Activated T-helper 2 cell treated with anti-CD3 and anti-CD28 coated beads, Interferon-gamma antibody, Interleukin-2, Interleukin-4, amounts not matched to agents 10 μg/mL and 5 μg/mL and 100 μg/mL, durations not matched to agents 14 hours and 24 hours and 36 hours (primary cell): ENCODE measurements around the gene SPIC. TPM values are rescaled to one million over a fixed set of nuclear protein-coding genes. Genes with fewer than 3 reads are reported as not detected.
"Not testable (repeated sequence)": the region's sequence is repeated elsewhere in the genome, so short reads cannot be mapped to it uniquely, and the experiment has no call there.

Experiments used
- DNase-seq: peaks from one replicate; pipeline ENCODE4 v3.0.0; 2021; ENCODE audit warnings: low spot score
- H3K27ac Mint-ChIP-seq: one replicate; pipeline ENCODE4 v1.8.0; 2021; ENCODE audit warnings: mixed read lengths
- H3K27me3 Mint-ChIP-seq: one replicate; pipeline ENCODE4 v1.8.0; 2021; ENCODE audit warnings: low read depth, mixed read lengths
- H3K36me3 Mint-ChIP-seq: one replicate; pipeline ENCODE4 v1.8.0; 2021; ENCODE audit warnings: low read depth, mixed read lengths
- H3K4me1 Mint-ChIP-seq: one replicate; pipeline ENCODE4 v1.8.0; 2021; ENCODE audit warnings: low read depth, mixed read lengths
- H3K4me3 Mint-ChIP-seq: one replicate; pipeline ENCODE4 v1.8.0; 2021; ENCODE audit warnings: low read depth, mild to moderate bottlenecking, moderate library complexity, mixed read lengths
- H3K9me3 Mint-ChIP-seq: one replicate; pipeline ENCODE4 v1.8.0; 2021; ENCODE audit warnings: mixed read lengths
- intact Hi-C: fragments of 100-400 bp; cut with micrococcal nuclease; formaldehyde crosslinking; loops from one replicate; pipeline ENCODE4 v1.15.1; 2023
- total RNA-seq: library from RNA; stranded (reverse); gene quantifications from 2 replicates; pipeline ENCODE4 v1.2.3, GENCODE V29; 2022

The SPIC gene
- total RNA-seq, result not detected in 2 replicates

GRCh38 chr12:101474711-101475386 is at the start of gene SPIC:
SPIC (plus strand) TSS chr12:101475336; CDS start chr12:101476905, 1,569 bp downstream.
- intact Hi-C loops, result no loop called here
- DNase-seq, result no peak
- peaks cover 10% of the 10 kb centered on the region for H3K27me3 Mint-ChIP-seq

DNA sequence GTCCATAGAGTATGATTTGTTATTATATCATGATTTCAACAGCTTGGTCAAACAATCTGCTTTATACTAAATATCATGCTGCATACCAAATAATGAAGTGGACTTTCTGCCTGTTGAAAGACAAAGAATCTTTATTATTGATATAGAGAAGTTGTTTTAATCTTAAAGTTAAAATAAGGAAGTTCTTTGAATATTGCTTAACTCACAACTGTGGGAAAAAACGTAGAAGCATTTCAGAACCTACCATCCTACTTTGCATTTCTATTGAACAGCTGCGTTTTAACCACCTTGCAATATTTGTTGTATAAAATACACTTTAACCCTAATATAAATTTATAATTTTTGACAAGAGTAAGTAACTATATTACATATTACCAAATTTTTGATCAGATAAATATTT is 44.7 kb upstream of the SPIC start:
- H3K9me3 Mint-ChIP-seq, result no peaks in the 10 kb centered on the region
- H3K4me1 Mint-ChIP-seq, result no peaks in the 10 kb centered on the region
- DNase-seq, result no peak
- H3K36me3 Mint-ChIP-seq, result no peaks in the 10 kb centered on the region
- intact Hi-C loops, result no loop called here
- H3K4me3 Mint-ChIP-seq, result no peak overlapping the region
- H3K27me3 Mint-ChIP-seq, result peaks cover 2% of the 10 kb centered on the region
- H3K27ac Mint-ChIP-seq, result no peak overlapping the region

More at GRCh38 chr12:101474711-101475386, at the start of gene SPIC:
- Mint-ChIP-seq H3K4me3 (no peak within 1 kb of the TSS), H3K9me3 (no peaks in the 10 kb centered on the region), H3K27ac (no peak within 1 kb of the TSS), H3K36me3 (no peaks in the 10 kb centered on the region), H3K4me1 (no peaks in the 10 kb centered on the region)

GRCh38 chr12:101436136-101436535 is 39.0 kb upstream of the SPIC start:
- H3K4me3 Mint-ChIP-seq, result no peak overlapping the region
- no peaks in the 10 kb centered on the region for H3K4me1 Mint-ChIP-seq
- no peak overlapping the region for H3K27ac Mint-ChIP-seq
- intact Hi-C loops, result no loop called here
- no peaks in the 10 kb centered on the region for H3K9me3 Mint-ChIP-seq
- no peak for DNase-seq
- no peaks in the 10 kb centered on the region for H3K36me3 Mint-ChIP-seq
- H3K27me3 Mint-ChIP-seq, result peaks cover 3% of the 10 kb centered on the region

GRCh38 chr12:101439236-101439635 is 35.9 kb upstream of the SPIC start:
- H3K27me3 Mint-ChIP-seq, result peaks cover 5% of the 10 kb centered on the region
- no peaks in the 10 kb centered on the region for H3K36me3 Mint-ChIP-seq
- no peaks in the 10 kb centered on the region for H3K4me1 Mint-ChIP-seq
- no peak for DNase-seq
- H3K4me3 Mint-ChIP-seq, result no peak overlapping the region
- H3K27ac Mint-ChIP-seq, result no peak overlapping the region
- H3K9me3 Mint-ChIP-seq, result no peaks in the 10 kb centered on the region
- intact Hi-C loops, result no loop called here

GRCh38 chr12:101441461-101442224 is 33.5 kb upstream of the SPIC start:
- intact Hi-C loops, result no loop called here
- peaks cover 5% of the 10 kb centered on the region for H3K27me3 Mint-ChIP-seq
- H3K4me3 Mint-ChIP-seq, result no peak overlapping the region
- no peak for DNase-seq
- H3K27ac Mint-ChIP-seq, result no peak overlapping the region
- no peaks in the 10 kb centered on the region for H3K36me3 Mint-ChIP-seq
- no peaks in the 10 kb centered on the region for H3K4me1 Mint-ChIP-seq
- H3K9me3 Mint-ChIP-seq, result no peaks in the 10 kb centered on the region

- H3K4me1 Mint-ChIP-seq, result peaks cover 4% of the 10 kb centered on the region
- H3K27me3 Mint-ChIP-seq, result no peaks in the 10 kb centered on the region
- no peak overlapping the region for H3K27ac Mint-ChIP-seq
- no peak overlapping the region for H3K4me3 Mint-ChIP-seq
- peaks cover 5% of the 10 kb centered on the region for H3K9me3 Mint-ChIP-seq
- no peak for DNase-seq
- no peaks in the 10 kb centered on the region for H3K36me3 Mint-ChIP-seq
- intact Hi-C loops, result no loop called here
These were observed 19.5 kb upstream of the SPIC start for GRCh38 chr12:101455685-101456084.

DNA sequence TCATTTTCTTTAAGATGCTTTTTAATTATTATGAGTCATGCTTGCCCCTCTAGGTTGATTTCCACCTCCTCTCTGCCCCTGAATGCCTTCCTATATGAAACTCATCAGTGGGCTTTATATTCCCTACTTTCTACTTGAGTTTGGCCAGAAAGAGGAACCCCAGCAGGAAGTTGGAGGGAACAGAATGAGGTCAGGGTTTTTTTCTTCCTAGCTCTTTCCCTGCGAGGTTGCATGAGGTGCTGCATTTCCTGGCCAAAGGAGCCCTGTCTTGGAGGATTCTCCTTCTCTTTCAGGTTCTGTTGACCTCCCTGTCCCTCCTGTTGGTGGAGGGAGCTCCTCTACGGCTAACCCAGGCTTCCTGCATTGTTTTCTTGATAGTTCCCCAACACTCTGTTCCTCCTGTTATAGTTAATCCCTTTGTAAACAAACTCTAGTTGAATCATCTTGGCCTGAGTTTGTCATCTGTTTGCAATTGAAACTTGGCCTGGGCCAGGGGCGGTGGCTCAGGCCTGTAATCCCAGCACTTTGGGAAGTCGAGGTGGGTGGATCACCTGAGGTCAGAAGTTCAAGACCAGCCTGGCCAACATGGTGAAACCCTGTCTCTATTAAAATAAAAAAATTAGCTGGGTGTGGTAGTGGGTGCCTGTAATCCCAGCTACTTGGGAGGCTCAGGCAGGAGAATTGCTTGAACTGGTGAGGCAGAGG is 15.3 kb upstream of the SPIC start:
- Mint-ChIP-seq H3K4me1 (peaks cover 4% of the 10 kb centered on the region), H3K27ac (no peak overlapping the region), H3K27me3 (no peaks in the 10 kb centered on the region), H3K4me3 (no peak overlapping the region), H3K9me3 (peaks cover 5% of the 10 kb centered on the region), H3K36me3 (no peaks in the 10 kb centered on the region)
- intact Hi-C loops, result no loop called here
- DNase-seq, result no peak

DNA sequence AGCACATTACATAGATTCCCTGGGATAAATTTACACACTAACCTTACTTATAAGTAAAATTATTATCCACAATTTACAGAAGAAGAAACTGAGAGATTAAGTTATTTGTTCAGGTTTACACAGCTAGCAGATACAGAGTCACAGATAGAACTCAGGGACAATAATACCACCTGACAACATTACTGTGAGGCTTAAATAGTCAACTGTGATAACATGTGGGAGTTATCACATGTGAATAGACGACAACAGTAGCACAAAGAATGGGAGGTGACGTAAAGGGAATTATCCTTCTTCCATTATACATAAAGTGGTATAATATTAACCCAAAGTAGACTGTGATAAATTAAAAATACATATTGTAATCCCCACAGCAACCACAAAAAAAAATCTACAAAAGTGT is 6.2 kb upstream of the SPIC start:
- H3K9me3 Mint-ChIP-seq, result no peaks in the 10 kb centered on the region
- DNase-seq, result no peak
- no peaks in the 10 kb centered on the region for H3K36me3 Mint-ChIP-seq
- intact Hi-C loops, result no loop called here
- peaks cover 6% of the 10 kb centered on the region for H3K4me1 Mint-ChIP-seq
- peaks cover 3% of the 10 kb centered on the region for H3K27me3 Mint-ChIP-seq
- H3K4me3 Mint-ChIP-seq, result no peak overlapping the region
- H3K27ac Mint-ChIP-seq, result no peak overlapping the region

DNA sequence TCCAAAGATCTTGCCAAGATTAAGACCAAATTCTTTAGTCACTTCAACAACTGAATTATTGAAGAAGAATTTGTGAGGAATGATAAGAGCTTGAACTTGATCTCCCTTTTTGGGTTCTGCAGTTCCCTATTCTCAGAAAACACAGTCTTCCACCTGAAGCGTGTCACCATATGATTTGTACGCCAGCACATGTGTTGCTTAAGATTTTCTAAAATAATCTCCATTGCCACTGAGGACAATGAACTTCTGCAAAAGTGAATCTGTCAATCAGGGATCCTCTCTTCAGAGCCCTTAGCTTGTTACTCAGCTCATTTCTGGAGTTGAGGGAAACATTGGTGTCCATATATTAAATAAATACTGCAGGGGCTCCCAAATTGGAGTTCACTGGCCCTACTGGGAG is 4.2 kb upstream of the SPIC start:
- intact Hi-C loops, result no loop called here
- Mint-ChIP-seq H3K4me1 (peaks cover 2% of the 10 kb centered on the region), H3K27me3 (peaks cover 7% of the 10 kb centered on the region), H3K36me3 (no peaks in the 10 kb centered on the region), H3K9me3 (no peaks in the 10 kb centered on the region), H3K27ac (no peak overlapping the region), H3K4me3 (no peak overlapping the region)
- no peak for DNase-seq

DNA sequence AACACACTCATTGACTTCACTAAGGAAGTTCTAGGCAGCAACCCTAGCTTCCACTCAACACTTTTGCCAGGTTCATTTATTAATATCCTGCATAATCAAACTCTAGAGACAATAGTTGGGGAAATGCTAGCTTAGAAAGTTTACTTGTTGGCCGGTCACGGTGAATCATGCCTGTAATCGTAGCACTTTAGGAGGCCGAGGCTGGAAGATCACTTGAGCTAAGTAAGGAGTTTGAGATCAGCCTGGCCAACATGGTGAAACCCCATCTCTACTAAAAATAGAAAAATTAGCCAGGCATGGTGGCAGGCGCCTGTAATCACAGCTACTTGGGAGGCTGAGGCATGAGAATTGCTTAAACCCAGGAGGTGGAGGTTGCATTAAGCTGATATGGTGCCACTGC is 3.3 kb upstream of the SPIC start:
- H3K36me3 Mint-ChIP-seq, H3K4me1 Mint-ChIP-seq, H3K27ac Mint-ChIP-seq, DNase-seq, H3K4me3 Mint-ChIP-seq, H3K27me3 Mint-ChIP-seq, H3K9me3 Mint-ChIP-seq, intact Hi-C loops: not testable (repeated sequence)

- DNase-seq, result no peak
- no peaks in the 10 kb centered on the region for H3K9me3 Mint-ChIP-seq
- peaks cover 10% of the 10 kb centered on the region for H3K27me3 Mint-ChIP-seq
- no peak overlapping the region for H3K4me3 Mint-ChIP-seq
- no peaks in the 10 kb centered on the region for H3K4me1 Mint-ChIP-seq
- no peak overlapping the region for H3K27ac Mint-ChIP-seq
- intact Hi-C loops, result no loop called here
- H3K36me3 Mint-ChIP-seq, result no peaks in the 10 kb centered on the region
These were observed 888 bp upstream of the SPIC start for GRCh38 chr12:101474248-101474647.

DNA sequence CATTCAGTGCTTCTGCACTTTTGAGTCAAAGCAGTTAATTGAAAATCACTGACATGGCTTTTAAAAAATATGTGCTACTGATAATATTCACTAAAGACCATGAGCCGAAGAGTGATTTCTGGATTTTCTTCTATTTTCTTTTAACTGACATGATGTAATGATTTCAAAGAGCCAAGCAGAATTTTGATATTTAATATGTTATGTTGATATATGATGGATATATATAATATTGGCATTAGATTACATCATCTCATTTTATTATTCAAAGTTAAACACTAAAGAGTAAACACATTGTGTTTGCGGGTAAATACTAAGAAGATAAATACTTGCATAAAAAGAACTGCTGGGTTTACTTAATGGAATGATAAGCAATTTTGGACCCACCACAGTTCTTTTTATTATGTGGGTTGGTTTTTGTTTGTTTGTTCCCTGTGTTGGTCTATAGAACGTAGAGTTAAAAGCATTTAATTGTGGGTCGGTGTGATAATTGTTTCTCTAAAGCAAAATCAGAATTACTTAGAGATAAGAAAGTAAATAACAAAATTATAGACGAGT is 692 bp downstream of the SPIC start:
- Mint-ChIP-seq H3K9me3 (no peaks in the 10 kb centered on the region), H3K27me3 (peaks cover 10% of the 10 kb centered on the region), H3K36me3 (no peaks in the 10 kb centered on the region), H3K4me3 (no peak overlapping the region), H3K4me1 (no peaks in the 10 kb centered on the region), H3K27ac (no peak overlapping the region)
- DNase-seq, result no peak
- intact Hi-C loops, result no loop called here

DNA sequence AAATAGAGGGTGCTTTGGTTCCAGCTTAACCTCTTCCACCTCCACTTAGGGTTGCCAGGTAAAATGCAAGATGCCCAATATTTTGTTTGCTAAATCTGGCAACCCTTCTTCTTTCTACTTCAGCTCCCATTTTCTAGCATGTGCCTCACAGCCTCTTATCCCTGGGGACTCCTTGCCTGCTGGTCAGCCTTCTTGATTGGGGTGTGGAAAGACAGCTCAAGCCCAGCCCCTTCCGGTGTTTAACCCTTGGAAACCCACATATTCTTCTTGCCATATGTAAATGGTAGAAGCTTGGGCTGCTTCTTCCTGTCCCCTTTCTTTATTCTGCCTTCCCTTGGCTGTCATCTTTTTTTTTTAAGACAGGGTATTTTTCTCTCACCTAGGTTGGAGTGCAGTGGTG is 5.7 kb downstream of the SPIC start:
- H3K27ac Mint-ChIP-seq, result no peak overlapping the region
- intact Hi-C loops, result no loop called here
- no peak overlapping the region for H3K4me3 Mint-ChIP-seq
- no peaks in the 10 kb centered on the region for H3K9me3 Mint-ChIP-seq
- no peaks in the 10 kb centered on the region for H3K4me1 Mint-ChIP-seq
- no peak for DNase-seq
- no peaks in the 10 kb centered on the region for H3K36me3 Mint-ChIP-seq
- H3K27me3 Mint-ChIP-seq, result peaks cover 4% of the 10 kb centered on the region
